HG02943 (cell line): Measurements from ENCODE around the gene MCC.

ENCODE experiments used
- ATAC-seq: cut with Tn5 transposase; IDR thresholded peaks from one replicate; pipeline ENCODE4 v1.9.1; 2021; ENCODE audit warnings: mild to moderate bottlenecking, low read depth, moderate library complexity; ENCODE audit not compliant: unreplicated experiment

The MCC gene

GRCh38 chr5:113027431-113027830, 460.8 kb downstream of the MCC start:
- no peak for ATAC-seq

GRCh38 chr5:113027015-113027414, 461.2 kb downstream of the MCC start:
- ATAC-seq: no peak

- ATAC-seq: no peak
Observed at GRCh38 chr5:113026211-113026610, 462.0 kb downstream of the MCC start.

- ATAC-seq: no peak
Observed at GRCh38 chr5:113025596-113025995, 462.7 kb downstream of the MCC start.

GRCh38 chr5:113024076-113024697, 464.1 kb downstream of the MCC start:
- ATAC-seq: no peak

GRCh38 chr5:113022661-113023060, 465.6 kb downstream of the MCC start:
- ATAC-seq: peak; percentile 78

- no peak for ATAC-seq
Observed at GRCh38 chr5:113020461-113021273, 467.6 kb downstream of the MCC start.

GRCh38 chr5:113017881-113018635, 470.2 kb downstream of the MCC start:
- no peak for ATAC-seq

GRCh38 chr5:113005454-113005853, 482.8 kb downstream of the MCC start:
- no peak for ATAC-seq

- ATAC-seq: no peak
Observed at GRCh38 chr5:113003763-113004162, 484.5 kb downstream of the MCC start.

GRCh38 chr5:113002423-113002822, 485.8 kb downstream of the MCC start:
- no peak for ATAC-seq

GRCh38 chr5:113000466-113000865, 487.8 kb downstream of the MCC start:
- no peak for ATAC-seq

- no peak for ATAC-seq
Observed at GRCh38 chr5:112998296-112998695, 490.0 kb downstream of the MCC start.

GRCh38 chr5:112996830-112997374, 491.4 kb downstream of the MCC start:
- ATAC-seq: no peak

GRCh38 chr5:112995764-112996618, 492.3 kb downstream of the MCC start:
- ATAC-seq: no peak

GRCh38 chr5:112986224-112986623, 502.0 kb downstream of the MCC start:
- no peak for ATAC-seq

- ATAC-seq: no peak
Observed at GRCh38 chr5:112983363-112983762, 504.9 kb downstream of the MCC start.

GRCh38 chr5:112979723-112980122, 508.5 kb downstream of the MCC start:
- no peak for ATAC-seq

- ATAC-seq: no peak
Observed at GRCh38 chr5:112978836-112979235, 509.4 kb downstream of the MCC start.

- ATAC-seq: no peak
Observed at GRCh38 chr5:112977440-112977861, 510.8 kb downstream of the MCC start.
